ENCODE results near the gene AUTS2. TPM values are rescaled to one million over a fixed set of nuclear protein-coding genes. Genes with fewer than 3 reads are reported as not detected.
"Not testable (repeated sequence)": the region's sequence is repeated elsewhere in the genome, so short reads cannot be mapped to it uniquely, and the experiment has no call there.

AUTS2 gene
- total RNA-seq, 1 experiment from 2014 or later: 2.5 TPM

GRCh38 chr7:69782917-69783684, 184.8 kb downstream of the AUTS2 start:
- POLR2A ChIA-PET: no interaction called here
- no peaks in the 10 kb centered on the region for H3K36me3 ChIP-seq (ENCODE audit: control insufficient read depth, insufficient read depth, low read length)
- TF ChIP-seq REST (IDR thresholded peaks at IDR 0.05; ENCODE audit: insufficient read depth in 1 of 2, low read depth in 2 of 2, low read length in 1 of 2) (no peak), POLR2AphosphoS5 (IDR thresholded peaks at IDR 0.05; ENCODE audit: low read depth, low read length) (no peak), CTCF (IDR thresholded peaks at IDR 0.05) (no peak), TCF7L2 (IDR thresholded peaks at IDR 0.05; ENCODE audit: low read depth, low read length) (no peak), SIN3A (IDR thresholded peaks at IDR 0.05; ENCODE audit: borderline replicate concordance, insufficient read depth, low read depth, low read length) (no peak)
- ATAC-seq (no peak), DNase-seq (ENCODE audit: low read depth, low spot score) (no peak)
- H3K9me3 ChIP-seq (ENCODE audit: control insufficient read depth, insufficient read depth, low read depth, low read length): no peaks in the 10 kb centered on the region
- no peak overlapping the region for H3K27ac ChIP-seq (ENCODE audit: low read length)
- intact Hi-C loops (cut with micrococcal nuclease; ENCODE audit: unreplicated experiment): no loop called here
- CTCF ChIA-PET: no interaction called here
- in situ Hi-C loops (cut with HindIII; ENCODE audit: low pct_unique_long_range_greater_than_20kb, low sequenced_read_pairs): no loop called here
- no peaks in the 10 kb centered on the region for H3K27me3 ChIP-seq (ENCODE audit: control insufficient read depth, insufficient read depth, low read length)
- no TSS peak for BruUV-seq (replicated peaks)
- no peaks in the 10 kb centered on the region for H3K4me1 ChIP-seq (ENCODE audit: control insufficient read depth, insufficient read depth, low read length)
- H3K4me3 ChIP-seq (ENCODE audit: low read depth in 2 of 2, low read length in 2 of 2): no peak overlapping the region

- ATAC-seq; intact Hi-C loops (cut with micrococcal nuclease; ENCODE audit: unreplicated experiment); DNase-seq (ENCODE audit: low read depth, low spot score); CTCF ChIA-PET; BruUV-seq (replicated peaks); POLR2A ChIA-PET; H3K4me3 ChIP-seq (ENCODE audit: low read depth in 2 of 2, low read length in 2 of 2); H3K4me1 ChIP-seq (ENCODE audit: control insufficient read depth, insufficient read depth, low read length); H3K36me3 ChIP-seq (ENCODE audit: control insufficient read depth, insufficient read depth, low read length); H3K27me3 ChIP-seq (ENCODE audit: control insufficient read depth, insufficient read depth, low read length); in situ Hi-C loops (cut with HindIII; ENCODE audit: low pct_unique_long_range_greater_than_20kb, low sequenced_read_pairs); H3K27ac ChIP-seq (ENCODE audit: low read length); H3K9me3 ChIP-seq (ENCODE audit: control insufficient read depth, insufficient read depth, low read depth, low read length): not testable (repeated sequence)
Measured at GRCh38 chr7:69786130-69786529, 187.9 kb downstream of the AUTS2 start.

- BruUV-seq (replicated peaks): no TSS peak
- H3K27ac ChIP-seq (ENCODE audit: low read length): no peak overlapping the region
- intact Hi-C loops (cut with micrococcal nuclease; ENCODE audit: unreplicated experiment) (no loop called here), in situ Hi-C loops (cut with HindIII; ENCODE audit: low pct_unique_long_range_greater_than_20kb, low sequenced_read_pairs) (no loop called here)
- H3K4me1 ChIP-seq (ENCODE audit: control insufficient read depth, insufficient read depth, low read length): no peaks in the 10 kb centered on the region
- H3K36me3 ChIP-seq (ENCODE audit: control insufficient read depth, insufficient read depth, low read length): no peaks in the 10 kb centered on the region
- no peak for TF ChIP-seq CTCF (IDR thresholded peaks at IDR 0.05)
- no peak overlapping the region for H3K4me3 ChIP-seq (ENCODE audit: low read depth in 2 of 2, low read length in 2 of 2)
- no peaks in the 10 kb centered on the region for H3K27me3 ChIP-seq (ENCODE audit: control insufficient read depth, insufficient read depth, low read length)
- ChIA-PET CTCF (no interaction called here), POLR2A (no interaction called here)
- no peaks in the 10 kb centered on the region for H3K9me3 ChIP-seq (ENCODE audit: control insufficient read depth, insufficient read depth, low read depth, low read length)
- DNase-seq (ENCODE audit: low read depth, low spot score) (no peak), ATAC-seq (no peak)
Measured at GRCh38 chr7:69786730-69787395, 188.6 kb downstream of the AUTS2 start.

All from Panc1 (cell line).